ENCODE data around the gene TMEM138. TPM values are rescaled to one million over a fixed set of nuclear protein-coding genes. Genes with fewer than 3 reads are reported as not detected.

The TMEM138 gene
- polyA plus RNA-seq, 3 donors = 34.5 to 64.0 (median 50.7) TPM

DNA sequence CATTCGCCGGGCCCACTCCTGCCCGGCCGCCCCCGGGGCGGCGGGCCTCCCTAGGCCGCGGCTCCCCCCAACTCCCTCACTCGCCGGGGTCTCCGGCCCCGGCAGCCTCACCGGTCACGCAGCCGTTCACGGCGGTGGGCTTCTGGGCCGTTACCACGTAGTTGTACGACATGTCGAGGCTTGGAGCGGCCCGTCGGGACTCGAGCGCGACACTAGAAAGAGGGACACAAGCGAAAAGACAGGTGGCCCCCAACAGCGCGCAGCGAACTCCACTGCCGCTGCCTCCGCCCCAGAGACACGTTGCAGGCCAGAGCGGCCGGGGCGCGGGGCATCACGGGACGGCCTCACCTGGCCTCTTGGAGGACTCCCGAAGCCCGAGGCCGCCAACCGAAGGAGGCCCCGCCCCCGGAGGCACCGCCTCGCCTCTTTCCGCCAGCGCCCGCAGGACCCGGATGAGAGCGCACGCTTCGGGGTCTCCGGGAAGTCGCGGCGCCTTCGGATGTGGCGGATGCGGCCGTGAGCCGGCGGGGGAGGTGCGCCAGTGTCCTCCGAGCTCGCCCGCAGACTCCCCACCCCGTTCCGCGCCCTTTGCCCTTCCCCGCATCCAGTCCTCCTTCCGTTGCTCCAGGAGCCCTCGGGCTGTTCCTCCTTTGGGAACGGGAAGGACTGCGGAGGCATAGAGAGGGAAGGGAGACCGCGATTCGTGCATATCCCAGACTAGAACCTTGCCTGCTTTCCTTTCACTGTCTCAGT lies 29.2 kb upstream of the TMEM138 start, which contains the start of the genes DDB1 and TKFC:
Gene DDB1 (minus strand): TSS at position 309 of the 753 bp plus-strand sequence. CDS start 137 bp downstream, at position 172.
Gene TKFC (plus strand): TSS at position 432 of the 753 bp plus-strand sequence. CDS start 1,501 bp downstream, outside the sequence.
- Histone ChIP-seq H3K27ac (ENCODE audit: low read depth in 1 of 2, low read length in 2 of 2) (peak within 1 kb of the TSS; percentile 68 to 88), H3K27me3 (ENCODE audit: control insufficient read depth in 2 of 2, insufficient read depth in 2 of 2, low read length in 2 of 2) (no peaks in the 10 kb centered on the region), H3K9ac (ENCODE audit: insufficient read depth, low read length, poor library complexity, severe bottlenecking) (peak within 1 kb of the TSS; percentile 95), H2AFZ (ENCODE audit: insufficient read depth, low read depth, low read length, poor library complexity, severe bottlenecking) (peak within 1 kb of the TSS; percentile 92), H3K9me3 (replicated peaks in 1 of 2; ENCODE audit: control insufficient read depth in 1 of 2, insufficient read depth in 1 of 2, low read length in 2 of 2) (no peaks in the 10 kb centered on the region), H3K4me3 (replicated peaks in 1 of 3; ENCODE audit: low read depth in 2 of 3, low read length in 3 of 3) (peak within 1 kb of the TSS; percentile 67 to 85 (median 83)), H3K79me2 (ENCODE audit: insufficient read depth, low read length) (peaks cover 50% of the 10 kb centered on the region), H4K20me1 (ENCODE audit: insufficient read depth, low read length) (peaks cover 34% of the 10 kb centered on the region), H3K4me2 (replicated peaks; ENCODE audit: extremely low read depth, low read length, poor library complexity, severe bottlenecking) (peak within 1 kb of the TSS; percentile 76), H3K36me3 (replicated peaks in 1 of 2; ENCODE audit: control insufficient read depth in 1 of 2, insufficient read depth in 2 of 2, low read length in 2 of 2) (peaks cover 18 to 28% of the 10 kb centered on the region in 2 donors), H3K4me1 (ENCODE audit: control insufficient read depth in 1 of 2, insufficient read depth in 2 of 2, low read length in 2 of 2) (peaks cover 28 to 37% of the 10 kb centered on the region in 2 donors)
- H3K4me3 Mint-ChIP-seq = peak within 1 kb of the TSS; percentile 91 to 96
- peaks cover 27 to 29% of the 10 kb centered on the region in 2 donors for H3K36me3 Mint-ChIP-seq
- peaks cover 0 to 2% (median 2%) of the 10 kb centered on the region in 3 donors for H3K27me3 Mint-ChIP-seq (ENCODE audit: low read depth in 3 of 3)
- under 1% methylated on average over 66 of the region's 81 CpGs for WGBS (ENCODE audit: insufficient coverage)
- TF ChIP-seq, protein P1, sequence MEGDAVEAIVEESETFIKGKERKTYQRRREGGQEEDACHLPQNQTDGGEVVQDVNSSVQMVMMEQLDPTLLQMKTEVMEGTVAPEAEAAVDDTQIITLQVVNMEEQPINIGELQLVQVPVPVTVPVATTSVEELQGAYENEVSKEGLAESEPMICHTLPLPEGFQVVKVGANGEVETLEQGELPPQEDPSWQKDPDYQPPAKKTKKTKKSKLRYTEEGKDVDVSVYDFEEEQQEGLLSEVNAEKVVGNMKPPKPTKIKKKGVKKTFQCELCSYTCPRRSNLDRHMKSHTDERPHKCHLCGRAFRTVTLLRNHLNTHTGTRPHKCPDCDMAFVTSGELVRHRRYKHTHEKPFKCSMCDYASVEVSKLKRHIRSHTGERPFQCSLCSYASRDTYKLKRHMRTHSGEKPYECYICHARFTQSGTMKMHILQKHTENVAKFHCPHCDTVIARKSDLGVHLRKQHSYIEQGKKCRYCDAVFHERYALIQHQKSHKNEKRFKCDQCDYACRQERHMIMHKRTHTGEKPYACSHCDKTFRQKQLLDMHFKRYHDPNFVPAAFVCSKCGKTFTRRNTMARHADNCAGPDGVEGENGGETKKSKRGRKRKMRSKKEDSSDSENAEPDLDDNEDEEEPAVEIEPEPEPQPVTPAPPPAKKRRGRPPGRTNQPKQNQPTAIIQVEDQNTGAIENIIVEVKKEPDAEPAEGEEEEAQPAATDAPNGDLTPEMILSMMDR (IDR thresholded peaks at IDR 0.05) = no peak
- DNase-seq = peak; percentile 59 to 63 (median 60)
- H3K27ac Mint-ChIP-seq = peak within 1 kb of the TSS; percentile 87 to 94 (median 93)
- H3K9me3 Mint-ChIP-seq = no peaks in the 10 kb centered on the region
- intact Hi-C loops (cut with micrococcal nuclease) = no loop called here
- H3K4me1 Mint-ChIP-seq = peaks cover 39% of the 10 kb centered on the region

DNA sequence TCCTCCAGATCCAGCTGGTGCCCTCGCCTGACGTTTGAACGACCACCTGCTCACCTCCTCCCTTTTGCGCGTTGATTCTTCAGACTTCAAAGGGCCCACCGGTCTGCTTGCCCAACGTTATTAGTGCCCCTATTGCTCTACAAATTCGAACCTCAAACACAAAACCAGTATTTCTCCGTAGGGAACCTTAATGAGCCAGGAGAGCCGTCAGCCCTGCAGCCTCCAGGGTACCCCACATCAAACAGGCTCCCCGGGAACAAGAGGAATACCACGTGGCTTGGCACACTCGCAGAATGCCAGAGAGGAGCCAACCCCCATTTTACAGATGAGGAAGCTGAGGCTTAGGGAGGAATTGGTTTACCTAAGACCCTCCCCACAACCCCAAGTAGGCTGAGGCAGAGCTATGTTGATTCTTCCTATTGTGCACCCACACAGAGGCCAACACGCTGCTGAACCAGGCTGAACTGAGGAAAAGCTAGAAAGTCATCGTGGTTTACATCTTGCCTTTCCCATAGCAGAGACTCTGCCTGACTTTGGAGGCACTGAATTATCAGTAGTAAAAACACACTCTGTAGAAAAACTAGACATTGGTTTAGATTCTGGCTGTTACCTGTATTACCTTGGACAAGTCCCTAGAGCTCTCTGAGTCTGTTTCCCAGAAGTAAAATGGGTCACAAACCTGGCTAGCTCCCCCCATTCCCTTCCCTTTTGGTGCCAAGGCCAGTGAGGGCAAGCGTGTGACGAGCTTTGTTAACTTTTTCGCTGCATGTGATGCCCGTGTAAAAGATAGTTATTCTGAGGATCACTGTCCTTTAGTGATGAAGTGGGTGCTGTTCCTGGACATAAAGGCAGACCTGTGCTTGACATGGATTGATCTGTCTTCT lies 28.4 kb upstream of the TMEM138 start:
- Mint-ChIP-seq H3K4me3 (peak overlapping the region; percentile 91 to 96), H3K36me3 (peaks cover 24 to 27% of the 10 kb centered on the region in 2 donors), H3K9me3 (no peaks in the 10 kb centered on the region), H3K4me1 (peaks cover 39% of the 10 kb centered on the region), H3K27me3 (ENCODE audit: low read depth in 3 of 3) (peaks cover 0 to 2% (median 2%) of the 10 kb centered on the region in 3 donors), H3K27ac (peak overlapping the region; percentile 82 to 94 (median 90))
- H3K9ac ChIP-seq (ENCODE audit: insufficient read depth, low read length, poor library complexity, severe bottlenecking) = peak overlapping the region; percentile 95
- peak overlapping the region; percentile 92 for H2AFZ ChIP-seq (ENCODE audit: insufficient read depth, low read depth, low read length, poor library complexity, severe bottlenecking)
- intact Hi-C loops (cut with micrococcal nuclease) = no loop called here
- peaks cover 42% of the 10 kb centered on the region for H3K79me2 ChIP-seq (ENCODE audit: insufficient read depth, low read length)
- peak overlapping the region; percentile 67 to 85 (median 83) for H3K4me3 ChIP-seq (replicated peaks in 1 of 3; ENCODE audit: low read depth in 2 of 3, low read length in 3 of 3)
- WGBS (ENCODE audit: insufficient coverage) = 19% methylated on average over 11 of the region's 19 CpGs
- H3K4me2 ChIP-seq (replicated peaks; ENCODE audit: extremely low read depth, low read length, poor library complexity, severe bottlenecking) = peak overlapping the region; percentile 76
- H3K9me3 ChIP-seq (replicated peaks in 1 of 2; ENCODE audit: control insufficient read depth in 1 of 2, insufficient read depth in 1 of 2, low read length in 2 of 2) = no peaks in the 10 kb centered on the region
- DNase-seq = no peak
- TF ChIP-seq, protein P1 (IDR thresholded peaks at IDR 0.05) = no peak
- peaks cover 28% of the 10 kb centered on the region for H4K20me1 ChIP-seq (ENCODE audit: insufficient read depth, low read length)
- H3K27me3 ChIP-seq (ENCODE audit: control insufficient read depth in 2 of 2, insufficient read depth in 2 of 2, low read length in 2 of 2) = no peaks in the 10 kb centered on the region
- peaks cover 15 to 20% of the 10 kb centered on the region in 2 donors for H3K36me3 ChIP-seq (replicated peaks in 1 of 2; ENCODE audit: control insufficient read depth in 1 of 2, insufficient read depth in 2 of 2, low read length in 2 of 2)
- H3K4me1 ChIP-seq (ENCODE audit: control insufficient read depth in 1 of 2, insufficient read depth in 2 of 2, low read length in 2 of 2) = peaks cover 28 to 37% of the 10 kb centered on the region in 2 donors
- peak overlapping the region; percentile 68 to 88 for H3K27ac ChIP-seq (ENCODE audit: low read depth in 1 of 2, low read length in 2 of 2)
